GM19438 (cell line): ENCODE measurements around the gene TMEM238L.

Experiments used
- ATAC-seq: cut with Tn5 transposase; IDR thresholded peaks from one replicate; pipeline ENCODE4 v1.9.1; 2021; ENCODE audit warnings: low read depth; ENCODE audit not compliant: unreplicated experiment

Gene TMEM238L

GRCh38 chr17:10750210-10750609, 53.7 kb downstream of the TMEM238L start:
- no peak for ATAC-seq

DNA sequence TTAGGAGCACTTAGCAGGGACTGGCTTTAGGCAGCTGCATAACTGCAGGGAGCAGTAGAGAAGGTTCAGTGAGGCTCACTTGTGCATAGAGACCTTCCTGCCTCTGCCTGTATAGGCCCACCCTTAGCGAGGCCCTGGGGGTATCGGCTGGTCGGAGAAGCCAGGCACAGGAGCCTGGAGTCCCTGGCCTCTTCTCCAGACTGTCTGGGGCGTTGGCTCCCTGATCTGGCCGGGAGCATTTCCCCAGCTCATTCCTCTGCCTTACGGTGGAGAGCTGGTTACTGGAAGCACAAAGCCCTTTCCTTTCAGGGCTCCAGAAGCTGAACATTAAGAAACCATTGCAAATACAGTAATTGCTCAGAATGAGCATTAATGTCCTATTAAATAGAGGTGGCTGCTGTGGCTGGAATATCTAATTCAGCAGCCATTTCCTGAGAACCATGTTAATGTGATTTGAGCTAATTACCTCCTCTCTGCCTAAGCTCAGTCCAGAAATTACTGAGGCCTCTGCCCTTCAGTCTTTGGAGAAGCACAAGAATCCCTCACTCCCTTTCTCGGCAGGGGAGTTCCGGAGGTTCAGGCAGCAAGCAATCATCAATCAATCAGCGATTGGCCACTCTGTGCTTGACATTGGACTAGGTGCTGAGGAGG, 55.2 kb downstream of the TMEM238L start:
- no peak for ATAC-seq

GRCh38 chr17:10745231-10745630, 58.7 kb downstream of the TMEM238L start:
- ATAC-seq: no peak
